ENCODE measurements around the gene FIP1L1. TPM values are rescaled to one million over a fixed set of nuclear protein-coding genes. Genes with fewer than 3 reads are reported as not detected.

The FIP1L1 gene
- total RNA-seq, 4 donors from 2014 or later = 31.9 to 44.4 (median 39.6) TPM

GRCh38 chr4:53456178-53456577, 78.7 kb downstream of the FIP1L1 start:
- no peak overlapping the region for H3K4me3 ChIP-seq
- peaks cover 0 to 88% (median 58%) of the 10 kb centered on the region in 4 donors for H3K36me3 ChIP-seq
- TF ChIP-seq POLR2AphosphoS5 (IDR thresholded peaks at IDR 0.05) = no peak
- no peak for TF ChIP-seq CTCF (IDR thresholded peaks at IDR 0.05)
- TF ChIP-seq EP300 (IDR thresholded peaks at IDR 0.05) = no peak
- TF ChIP-seq POLR2A (IDR thresholded peaks at IDR 0.05; ENCODE audit: low read depth) = no peak
- no peak for DNase-seq (ENCODE audit: extremely low spot score)
- no peaks in the 10 kb centered on the region for H3K27me3 ChIP-seq
- no peak overlapping the region for H3K27ac ChIP-seq (replicated peaks in 1 of 4)
- H3K9me3 ChIP-seq = no peaks in the 10 kb centered on the region
- peaks cover 0 to 5% (median 0%) of the 10 kb centered on the region in 4 donors for H3K4me1 ChIP-seq
- intact Hi-C loops (cut with DNase I) = no loop called here

- Histone ChIP-seq H3K36me3 (peaks cover 8 to 80% (median 53%) of the 10 kb centered on the region in 4 donors), H3K27me3 (no peaks in the 10 kb centered on the region), H3K4me1 (no peaks in the 10 kb centered on the region), H3K9me3 (no peaks in the 10 kb centered on the region), H3K27ac (replicated peaks in 1 of 4) (no peak overlapping the region), H3K4me3 (no peak overlapping the region)
- DNase-seq (ENCODE audit: extremely low spot score) = no peak
- TF ChIP-seq CTCF (IDR thresholded peaks at IDR 0.05) (no peak), EP300 (IDR thresholded peaks at IDR 0.05) (no peak), POLR2A (IDR thresholded peaks at IDR 0.05; ENCODE audit: low read depth) (no peak), POLR2AphosphoS5 (IDR thresholded peaks at IDR 0.05) (no peak)
- intact Hi-C loops (cut with DNase I) = no loop called here
Observed at GRCh38 chr4:53459548-53459947, 82.1 kb downstream of the FIP1L1 start.

GRCh38 chr4:53461244-53461643, 83.8 kb downstream of the FIP1L1 start:
- no peaks in the 10 kb centered on the region for H3K4me1 ChIP-seq
- 100% methylated on average over 2 of the region's 2 CpGs for WGBS
- no peak overlapping the region for H3K4me3 ChIP-seq
- TF ChIP-seq EP300 (IDR thresholded peaks at IDR 0.05) (no peak), POLR2A (IDR thresholded peaks at IDR 0.05; ENCODE audit: low read depth) (no peak)
- peaks cover 8 to 65% (median 39%) of the 10 kb centered on the region in 4 donors for H3K36me3 ChIP-seq
- no peak overlapping the region for H3K27ac ChIP-seq (replicated peaks in 1 of 4)
- H3K9me3 ChIP-seq = peaks cover 0 to 2% (median 2%) of the 10 kb centered on the region in 4 donors
- no peak for DNase-seq (ENCODE audit: extremely low spot score)
- no peaks in the 10 kb centered on the region for H3K27me3 ChIP-seq
- intact Hi-C loops (cut with DNase I) = no loop called here

- peaks cover 8 to 48% (median 34%) of the 10 kb centered on the region in 4 donors for H3K36me3 ChIP-seq
- intact Hi-C loops (cut with DNase I) = no loop called here
Observed at GRCh38 chr4:53463340-53463739, 85.9 kb downstream of the FIP1L1 start.

GRCh38 chr4:53465281-53465680, 87.8 kb downstream of the FIP1L1 start:
- H3K9me3 ChIP-seq = peaks cover 0 to 14% (median 9%) of the 10 kb centered on the region in 4 donors
- H3K36me3 ChIP-seq = peaks cover 6 to 29% (median 18%) of the 10 kb centered on the region in 4 donors
- TF ChIP-seq POLR2AphosphoS5 (IDR thresholded peaks at IDR 0.05) = no peak
- no peak for TF ChIP-seq POLR2A (IDR thresholded peaks at IDR 0.05; ENCODE audit: low read depth)
- TF ChIP-seq CTCF (IDR thresholded peaks at IDR 0.05) = no peak
- TF ChIP-seq EP300 (IDR thresholded peaks at IDR 0.05) = no peak
- no peak overlapping the region for H3K27ac ChIP-seq (replicated peaks in 1 of 4)
- H3K4me1 ChIP-seq = no peaks in the 10 kb centered on the region
- H3K4me3 ChIP-seq = no peak overlapping the region
- no peaks in the 10 kb centered on the region for H3K27me3 ChIP-seq
- no peak for DNase-seq (ENCODE audit: extremely low spot score)
- 88% methylated on average over 2 of the region's 2 CpGs for WGBS
- intact Hi-C loops (cut with DNase I) = no loop called here

More at GRCh38 chr4:53463340-53463739, 85.9 kb downstream of the FIP1L1 start:
- peaks cover 0 to 14% (median 9%) of the 10 kb centered on the region in 4 donors for H3K9me3 ChIP-seq
- WGBS = 86% methylated on average over 5 of the region's 5 CpGs
- no peak for DNase-seq (ENCODE audit: extremely low spot score)
- no peaks in the 10 kb centered on the region for H3K4me1 ChIP-seq
- no peaks in the 10 kb centered on the region for H3K27me3 ChIP-seq
- H3K4me3 ChIP-seq = no peak overlapping the region
- no peak overlapping the region for H3K27ac ChIP-seq (replicated peaks in 1 of 4)
- no peak for TF ChIP-seq POLR2AphosphoS5 (IDR thresholded peaks at IDR 0.05)
- no peak for TF ChIP-seq EP300 (IDR thresholded peaks at IDR 0.05)
- TF ChIP-seq POLR2A (IDR thresholded peaks at IDR 0.05; ENCODE audit: low read depth) = no peak
- no peak for TF ChIP-seq CTCF (IDR thresholded peaks at IDR 0.05)

All from esophagus muscularis mucosa (tissue), 4 donors.